ENCODE data around the gene ZFHX3. TPM values are rescaled to one million over a fixed set of nuclear protein-coding genes. Genes with fewer than 3 reads are reported as not detected.
"Not testable (repeated sequence)": the region's sequence is repeated elsewhere in the genome, so short reads cannot be mapped to it uniquely, and the experiment has no call there.

The ZFHX3 gene
- polyA plus RNA-seq, 1 donor from 2014 or later: 26.4 TPM

GRCh38 chr16:73083271-73083670 lies 35.3 kb upstream of the ZFHX3 start:
- H3K27me3 ChIP-seq (ENCODE audit: insufficient read depth, low read depth, low read length): no peaks in the 10 kb centered on the region
- no peak overlapping the region for H3K9ac ChIP-seq (ENCODE audit: low read length)
- H3K4me3 ChIP-seq (ENCODE audit: low read length): no peak overlapping the region
- H3K79me2 ChIP-seq (replicated peaks; ENCODE audit: insufficient read depth, low read length): no peaks in the 10 kb centered on the region
- H3K9me3 ChIP-seq (ENCODE audit: low read length): no peaks in the 10 kb centered on the region
- no peak for TF ChIP-seq REST (IDR thresholded peaks at IDR 0.05; ENCODE audit: borderline replicate concordance)
- no peak for TF ChIP-seq MXI1 (conservative IDR thresholded peaks at IDR 0.05; ENCODE audit: poor library complexity, severe bottlenecking)
- TF ChIP-seq CTCF (IDR thresholded peaks at IDR 0.05; ENCODE audit: poor library complexity, severe bottlenecking): no peak
- no peak for TF ChIP-seq EP300 (conservative IDR thresholded peaks at IDR 0.05; ENCODE audit: poor library complexity, severe bottlenecking)
- no peak for TF ChIP-seq POLR2AphosphoS5 (IDR thresholded peaks at IDR 0.05)
- no peak for TF ChIP-seq RAD21 (conservative IDR thresholded peaks at IDR 0.05)
- TF ChIP-seq EZH2 (IDR thresholded peaks at IDR 0.05; ENCODE audit: borderline replicate concordance, insufficient read depth, low read length, poor library complexity, severe bottlenecking): no peak
- TF ChIP-seq TAF1 (IDR thresholded peaks at IDR 0.05; ENCODE audit: low read depth): no peak
- TF ChIP-seq SMC3 (conservative IDR thresholded peaks at IDR 0.05; ENCODE audit: poor library complexity): no peak
- H3K36me3 ChIP-seq (ENCODE audit: insufficient read depth, low read length): no peaks in the 10 kb centered on the region
- H3K4me2 ChIP-seq (ENCODE audit: low read length): no peak overlapping the region
- no peaks in the 10 kb centered on the region for H3K9me2 ChIP-seq (ENCODE audit: insufficient read depth, low read length)
- no peaks in the 10 kb centered on the region for H3F3A ChIP-seq (ENCODE audit: insufficient read depth, low read length, poor library complexity, severe bottlenecking)
- H2AFZ ChIP-seq (ENCODE audit: low read depth, low read length): no peak overlapping the region
- no peaks in the 10 kb centered on the region for H4K20me1 ChIP-seq (ENCODE audit: insufficient read depth)
- H3K27ac ChIP-seq (ENCODE audit: low read length): no peak overlapping the region

GRCh38 chr16:73082634-73083051 lies 34.7 kb upstream of the ZFHX3 start:
- not testable (repeated sequence) for H4K20me1 ChIP-seq (ENCODE audit: insufficient read depth); H3F3A ChIP-seq (ENCODE audit: insufficient read depth, low read length, poor library complexity, severe bottlenecking); H3K79me2 ChIP-seq (replicated peaks; ENCODE audit: insufficient read depth, low read length); H3K9me2 ChIP-seq (ENCODE audit: insufficient read depth, low read length); H3K27ac ChIP-seq (ENCODE audit: low read length); H3K4me3 ChIP-seq (ENCODE audit: low read length); H3K9me3 ChIP-seq (ENCODE audit: low read length); H3K9ac ChIP-seq (ENCODE audit: low read length); H3K36me3 ChIP-seq (ENCODE audit: insufficient read depth, low read length); H3K27me3 ChIP-seq (ENCODE audit: insufficient read depth, low read depth, low read length); H2AFZ ChIP-seq (ENCODE audit: low read depth, low read length); H3K4me2 ChIP-seq (ENCODE audit: low read length)

GRCh38 chr16:73080931-73081330 lies 33.0 kb upstream of the ZFHX3 start:
- Histone ChIP-seq H3K27me3 (ENCODE audit: insufficient read depth, low read depth, low read length) (no peaks in the 10 kb centered on the region), H3F3A (ENCODE audit: insufficient read depth, low read length, poor library complexity, severe bottlenecking) (no peaks in the 10 kb centered on the region), H3K4me3 (ENCODE audit: low read length) (no peak overlapping the region), H4K20me1 (ENCODE audit: insufficient read depth) (no peaks in the 10 kb centered on the region), H3K79me2 (replicated peaks; ENCODE audit: insufficient read depth, low read length) (no peaks in the 10 kb centered on the region), H3K9me2 (ENCODE audit: insufficient read depth, low read length) (no peaks in the 10 kb centered on the region), H2AFZ (ENCODE audit: low read depth, low read length) (no peak overlapping the region), H3K9me3 (ENCODE audit: low read length) (no peaks in the 10 kb centered on the region), H3K27ac (ENCODE audit: low read length) (no peak overlapping the region), H3K36me3 (ENCODE audit: insufficient read depth, low read length) (no peaks in the 10 kb centered on the region), H3K4me2 (ENCODE audit: low read length) (no peak overlapping the region), H3K9ac (ENCODE audit: low read length) (no peak overlapping the region)
- no peak for TF ChIP-seq CTCF (IDR thresholded peaks at IDR 0.05; ENCODE audit: poor library complexity, severe bottlenecking)
- no peak for TF ChIP-seq RAD21 (conservative IDR thresholded peaks at IDR 0.05)
- no peak for TF ChIP-seq TAF1 (IDR thresholded peaks at IDR 0.05; ENCODE audit: low read depth)
- TF ChIP-seq EZH2 (IDR thresholded peaks at IDR 0.05; ENCODE audit: borderline replicate concordance, insufficient read depth, low read length, poor library complexity, severe bottlenecking): no peak
- no peak for TF ChIP-seq EP300 (conservative IDR thresholded peaks at IDR 0.05; ENCODE audit: poor library complexity, severe bottlenecking)
- no peak for TF ChIP-seq SMC3 (conservative IDR thresholded peaks at IDR 0.05; ENCODE audit: poor library complexity)
- no peak for TF ChIP-seq POLR2AphosphoS5 (IDR thresholded peaks at IDR 0.05)
- no peak for TF ChIP-seq REST (IDR thresholded peaks at IDR 0.05; ENCODE audit: borderline replicate concordance)
- TF ChIP-seq MXI1 (conservative IDR thresholded peaks at IDR 0.05; ENCODE audit: poor library complexity, severe bottlenecking): no peak

Measured in neural cell (in vitro differentiated cells).